Spinal cord (tissue), 10 donors: ENCODE measurements around the gene UGT1A10. TPM values are rescaled to one million over a fixed set of nuclear protein-coding genes. Genes with fewer than 3 reads are reported as not detected.
A peak's percentile ranks its signal among the peaks of the same experiment; 100 is the strongest.

Experiments used
- DNase-seq, 6 donors: peaks; one replicate each; pipeline versions ENCODE4 v3.0.0 to v3.0.0-alpha.2; 2013 to 2015; ENCODE audit warnings: low spot score in 6 of 6, low read depth in 4 of 6
- H3K27ac ChIP-seq: one replicate; pipeline ENCODE4 v1.5.1; 2013; ENCODE audit warnings: low read depth, low read length, control low read depth
- H3K27me3 ChIP-seq: one replicate; pipeline ENCODE4 v1.6.1; 2013; ENCODE audit warnings: low read length; ENCODE audit not compliant: control insufficient read depth, insufficient read depth
- H3K36me3 ChIP-seq: one replicate; pipeline ENCODE4 v1.6.1; 2013; ENCODE audit warnings: low read length; ENCODE audit not compliant: control insufficient read depth, insufficient read depth
- H3K4me1 ChIP-seq: one replicate; pipeline ENCODE4 v1.6.1; 2013; ENCODE audit warnings: low read length; ENCODE audit not compliant: control insufficient read depth, insufficient read depth
- H3K4me3 ChIP-seq: one replicate; pipeline ENCODE4 v1.5.1; 2013; ENCODE audit warnings: low read depth, low read length, control low read depth
- H3K9me3 ChIP-seq: one replicate; pipeline ENCODE4 v1.6.1; 2013; ENCODE audit warnings: low read length; ENCODE audit not compliant: control insufficient read depth, insufficient read depth
- WGBS: methylation state at CpG from one replicate; pipeline ENCODE4 v1.1.5; 2013; ENCODE audit warnings: missing lambda C conversion rate; ENCODE audit not compliant: insufficient coverage; 5-methylcytosine and 5-hydroxymethylcytosine counted together
- polyA plus RNA-seq, 2 donors: library from polyadenylated mRNA; unstranded; fragments of 120-200 nt; gene quantifications; one replicate each; pipeline ENCODE4 v1.2.1, GENCODE V29; 2013; ENCODE audit not compliant: insufficient read length in 2 of 2
- total RNA-seq, 2 donors: library from RNA; depleted of rRNA in 1 of 2; stranded (reverse); fragments of 120-200 nt in 1 of 2; fragments of >200 nt in 1 of 2; gene quantifications; one replicate each; pipeline versions ENCODE4 v1.2.3 to v1.2.4, GENCODE V29; 2013 to 2014
- donor health status: healthy.

The UGT1A10 gene
- total and polyA plus RNA-seq, 4 donors: not detected

- Histone ChIP-seq H3K9me3 (no peaks in the 10 kb centered on the region), H3K4me3 (no peak overlapping the region), H3K4me1 (no peaks in the 10 kb centered on the region), H3K27ac (no peak overlapping the region), H3K36me3 (no peaks in the 10 kb centered on the region), H3K27me3 (no peaks in the 10 kb centered on the region)
- no CpG with 5 or more reads among the region's 3 CpGs for WGBS
- DNase-seq: no peak
These were observed 36.6 kb downstream of the UGT1A10 start for GRCh38 chr2:233672886-233673285.

GRCh38 chr2:233673896-233674295 is 37.6 kb downstream of the UGT1A10 start:
- no peaks in the 10 kb centered on the region for H3K9me3 ChIP-seq
- H3K27me3 ChIP-seq: no peaks in the 10 kb centered on the region
- H3K27ac ChIP-seq: no peak overlapping the region
- no peaks in the 10 kb centered on the region for H3K36me3 ChIP-seq
- no peaks in the 10 kb centered on the region for H3K4me1 ChIP-seq
- DNase-seq: no peak
- H3K4me3 ChIP-seq: no peak overlapping the region

GRCh38 chr2:233674314-233674713 is 38.1 kb downstream of the UGT1A10 start:
- DNase-seq: no peak
- no CpG with 5 or more reads among the region's 1 CpG for WGBS
- no peaks in the 10 kb centered on the region for H3K27me3 ChIP-seq
- H3K27ac ChIP-seq: no peak overlapping the region
- no peaks in the 10 kb centered on the region for H3K36me3 ChIP-seq
- H3K9me3 ChIP-seq: no peaks in the 10 kb centered on the region
- no peaks in the 10 kb centered on the region for H3K4me1 ChIP-seq
- no peak overlapping the region for H3K4me3 ChIP-seq

- WGBS: no CpG with 5 or more reads among the region's 4 CpGs
- Histone ChIP-seq H3K36me3 (no peaks in the 10 kb centered on the region), H3K27ac (no peak overlapping the region), H3K27me3 (no peaks in the 10 kb centered on the region), H3K4me1 (no peaks in the 10 kb centered on the region), H3K4me3 (no peak overlapping the region), H3K9me3 (no peaks in the 10 kb centered on the region)
- DNase-seq: no peak
These were observed 38.7 kb downstream of the UGT1A10 start for GRCh38 chr2:233674995-233675394.

DNA sequence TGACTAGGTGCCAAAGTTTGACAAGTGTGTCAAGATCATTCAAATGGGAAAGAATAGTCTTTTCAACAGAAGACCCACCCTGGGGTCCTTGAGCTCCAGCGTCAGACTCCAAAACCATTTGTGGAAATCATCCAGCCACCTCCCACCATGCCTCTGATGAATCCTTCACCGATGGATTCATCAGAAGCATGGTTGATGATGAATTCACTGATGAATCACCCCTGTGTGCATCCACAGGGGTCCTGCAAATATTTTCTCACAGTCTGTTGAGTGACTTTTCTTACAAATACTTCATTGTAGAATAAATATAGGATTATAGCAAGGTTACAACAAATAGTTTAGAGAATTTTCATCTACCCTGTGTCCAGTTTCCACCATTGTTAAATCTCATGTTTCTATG is 39.8 kb downstream of the UGT1A10 start:
- H3K27me3 ChIP-seq: no peaks in the 10 kb centered on the region
- no peaks in the 10 kb centered on the region for H3K9me3 ChIP-seq
- no peak for DNase-seq
- H3K4me3 ChIP-seq: no peak overlapping the region
- 92% methylated on average over 2 of the region's 2 CpGs for WGBS
- H3K4me1 ChIP-seq: no peaks in the 10 kb centered on the region
- no peak overlapping the region for H3K27ac ChIP-seq
- H3K36me3 ChIP-seq: no peaks in the 10 kb centered on the region

GRCh38 chr2:233679196-233679595 is 42.9 kb downstream of the UGT1A10 start:
- no peaks in the 10 kb centered on the region for H3K36me3 ChIP-seq
- no peaks in the 10 kb centered on the region for H3K27me3 ChIP-seq
- H3K9me3 ChIP-seq: no peaks in the 10 kb centered on the region
- no peak overlapping the region for H3K4me3 ChIP-seq
- peak in 1 of 6 donors; percentile 13 for DNase-seq
- no peaks in the 10 kb centered on the region for H3K4me1 ChIP-seq
- 19% methylated on average over 3 of the region's 4 CpGs for WGBS
- H3K27ac ChIP-seq: no peak overlapping the region

- H3K4me1 ChIP-seq: no peaks in the 10 kb centered on the region
- H3K36me3 ChIP-seq: no peaks in the 10 kb centered on the region
- no peaks in the 10 kb centered on the region for H3K9me3 ChIP-seq
- DNase-seq: no peak
- no peak overlapping the region for H3K4me3 ChIP-seq
- 89% methylated on average over 3 of the region's 4 CpGs for WGBS
- H3K27me3 ChIP-seq: no peaks in the 10 kb centered on the region
- H3K27ac ChIP-seq: no peak overlapping the region
These were observed 44.3 kb downstream of the UGT1A10 start for GRCh38 chr2:233680361-233681045.

DNA sequence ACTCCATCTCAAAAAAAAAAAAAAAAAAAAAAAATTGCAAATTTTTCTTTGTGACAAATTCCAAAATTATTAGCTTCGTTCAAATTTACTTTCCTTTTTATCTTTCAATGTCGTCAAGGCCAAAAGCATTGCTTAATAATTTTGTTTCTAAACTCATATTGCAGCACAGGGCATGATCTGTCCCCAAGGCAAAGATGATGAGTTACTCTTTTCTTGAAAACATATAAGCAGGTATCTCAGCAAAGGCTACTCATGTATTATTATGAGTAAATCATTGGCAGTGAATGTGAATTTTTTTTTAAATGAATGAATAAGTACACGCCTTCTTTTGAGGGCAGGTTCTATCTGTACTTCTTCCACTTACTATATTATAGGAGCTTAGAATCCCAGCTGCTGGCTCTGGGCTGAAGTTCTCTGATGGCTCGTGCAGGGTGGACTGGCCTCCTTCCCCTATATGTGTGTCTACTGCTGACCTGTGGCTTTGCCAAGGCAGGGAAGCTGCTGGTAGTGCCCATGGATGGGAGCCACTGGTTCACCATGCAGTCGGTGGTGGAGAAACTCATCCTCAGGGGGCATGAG is 45.4 kb downstream of the UGT1A10 start, which contains the start of gene UGT1A7:
TSS of gene UGT1A7 (plus strand) at position 381 of the 579 bp plus-strand sequence. CDS start at position 418, 37 bp downstream.
- WGBS: 100% methylated on average over 1 of the region's 5 CpGs
- Histone ChIP-seq H3K36me3 (no peaks in the 10 kb centered on the region), H3K9me3 (no peaks in the 10 kb centered on the region), H3K27me3 (no peaks in the 10 kb centered on the region), H3K4me1 (no peaks in the 10 kb centered on the region), H3K27ac (no peak within 1 kb of the TSS), H3K4me3 (no peak within 1 kb of the TSS)
- no peak for DNase-seq

GRCh38 chr2:233684640-233685039 is 48.4 kb downstream of the UGT1A10 start:
- no peak overlapping the region for H3K4me3 ChIP-seq
- no peaks in the 10 kb centered on the region for H3K4me1 ChIP-seq
- H3K9me3 ChIP-seq: no peaks in the 10 kb centered on the region
- H3K36me3 ChIP-seq: no peaks in the 10 kb centered on the region
- no peak overlapping the region for H3K27ac ChIP-seq
- H3K27me3 ChIP-seq: no peaks in the 10 kb centered on the region
- no peak for DNase-seq
- no CpG with 5 or more reads among the region's 1 CpG for WGBS

GRCh38 chr2:233686928-233687327 is 50.7 kb downstream of the UGT1A10 start:
- Histone ChIP-seq H3K27ac (no peak overlapping the region), H3K4me1 (no peaks in the 10 kb centered on the region), H3K27me3 (no peaks in the 10 kb centered on the region), H3K36me3 (no peaks in the 10 kb centered on the region), H3K4me3 (no peak overlapping the region), H3K9me3 (no peaks in the 10 kb centered on the region)
- DNase-seq: no peak
- 67% methylated on average over 3 of the region's 5 CpGs for WGBS
